Measurements from ENCODE around the gene HECA.

DNA sequence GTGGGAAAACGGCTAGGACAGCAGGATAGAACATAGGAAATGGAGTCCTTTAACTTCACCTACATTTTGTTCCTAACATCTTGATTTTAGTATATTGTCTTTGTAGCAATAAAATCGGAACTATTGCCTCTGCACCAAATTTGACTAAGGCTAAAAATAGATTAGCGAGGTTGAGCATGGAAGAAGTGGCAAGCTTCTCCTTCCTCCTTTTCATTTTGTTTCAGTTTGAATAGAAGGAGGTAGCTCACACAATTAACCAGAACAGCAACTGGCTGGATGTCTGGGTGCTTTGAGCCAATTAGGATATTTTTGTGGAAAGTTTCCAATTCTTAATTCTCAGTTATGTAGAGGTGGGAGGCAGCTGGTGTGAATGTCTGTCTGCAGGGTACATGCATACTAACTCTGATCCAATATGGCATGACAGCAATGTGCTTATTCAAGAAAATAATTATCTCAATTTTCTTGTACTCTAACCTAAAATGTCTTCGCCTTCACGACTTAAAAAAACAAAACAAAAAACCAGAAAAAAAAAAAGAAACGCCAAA lies 3.1 kb upstream of the HECA start:
- TF ChIP-seq EZH2phosphoT487 (IDR thresholded peaks at IDR 0.05; ENCODE audit: unreplicated experiment) (no peak), POLR2AphosphoS5 (IDR thresholded peaks at IDR 0.05; ENCODE audit: low read depth) (no peak), EZH2 (IDR thresholded peaks at IDR 0.05; ENCODE audit: low read depth, unreplicated experiment) (no peak), ZNF114 (CRISPR knock-in tag; IDR thresholded peaks at IDR 0.05) (no peak), JUNB (IDR thresholded peaks at IDR 0.05; ENCODE audit: unreplicated experiment) (no peak), ZNF331 (CRISPR knock-in tag; IDR thresholded peaks at IDR 0.05; ENCODE audit: low read depth) (no peak), STAT1 (IDR thresholded peaks at IDR 0.05; ENCODE audit: unreplicated experiment) (no peak), CREB1 (CRISPR knock-in tag; IDR thresholded peaks at IDR 0.05; ENCODE audit: low read depth) (no peak)
- TF ChIP-seq, protein P1, sequence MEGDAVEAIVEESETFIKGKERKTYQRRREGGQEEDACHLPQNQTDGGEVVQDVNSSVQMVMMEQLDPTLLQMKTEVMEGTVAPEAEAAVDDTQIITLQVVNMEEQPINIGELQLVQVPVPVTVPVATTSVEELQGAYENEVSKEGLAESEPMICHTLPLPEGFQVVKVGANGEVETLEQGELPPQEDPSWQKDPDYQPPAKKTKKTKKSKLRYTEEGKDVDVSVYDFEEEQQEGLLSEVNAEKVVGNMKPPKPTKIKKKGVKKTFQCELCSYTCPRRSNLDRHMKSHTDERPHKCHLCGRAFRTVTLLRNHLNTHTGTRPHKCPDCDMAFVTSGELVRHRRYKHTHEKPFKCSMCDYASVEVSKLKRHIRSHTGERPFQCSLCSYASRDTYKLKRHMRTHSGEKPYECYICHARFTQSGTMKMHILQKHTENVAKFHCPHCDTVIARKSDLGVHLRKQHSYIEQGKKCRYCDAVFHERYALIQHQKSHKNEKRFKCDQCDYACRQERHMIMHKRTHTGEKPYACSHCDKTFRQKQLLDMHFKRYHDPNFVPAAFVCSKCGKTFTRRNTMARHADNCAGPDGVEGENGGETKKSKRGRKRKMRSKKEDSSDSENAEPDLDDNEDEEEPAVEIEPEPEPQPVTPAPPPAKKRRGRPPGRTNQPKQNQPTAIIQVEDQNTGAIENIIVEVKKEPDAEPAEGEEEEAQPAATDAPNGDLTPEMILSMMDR (conservative IDR thresholded peaks at IDR 0.05; ENCODE audit: low read depth in 2 of 2): no peak
- TF ChIP-seq, protein P2, sequence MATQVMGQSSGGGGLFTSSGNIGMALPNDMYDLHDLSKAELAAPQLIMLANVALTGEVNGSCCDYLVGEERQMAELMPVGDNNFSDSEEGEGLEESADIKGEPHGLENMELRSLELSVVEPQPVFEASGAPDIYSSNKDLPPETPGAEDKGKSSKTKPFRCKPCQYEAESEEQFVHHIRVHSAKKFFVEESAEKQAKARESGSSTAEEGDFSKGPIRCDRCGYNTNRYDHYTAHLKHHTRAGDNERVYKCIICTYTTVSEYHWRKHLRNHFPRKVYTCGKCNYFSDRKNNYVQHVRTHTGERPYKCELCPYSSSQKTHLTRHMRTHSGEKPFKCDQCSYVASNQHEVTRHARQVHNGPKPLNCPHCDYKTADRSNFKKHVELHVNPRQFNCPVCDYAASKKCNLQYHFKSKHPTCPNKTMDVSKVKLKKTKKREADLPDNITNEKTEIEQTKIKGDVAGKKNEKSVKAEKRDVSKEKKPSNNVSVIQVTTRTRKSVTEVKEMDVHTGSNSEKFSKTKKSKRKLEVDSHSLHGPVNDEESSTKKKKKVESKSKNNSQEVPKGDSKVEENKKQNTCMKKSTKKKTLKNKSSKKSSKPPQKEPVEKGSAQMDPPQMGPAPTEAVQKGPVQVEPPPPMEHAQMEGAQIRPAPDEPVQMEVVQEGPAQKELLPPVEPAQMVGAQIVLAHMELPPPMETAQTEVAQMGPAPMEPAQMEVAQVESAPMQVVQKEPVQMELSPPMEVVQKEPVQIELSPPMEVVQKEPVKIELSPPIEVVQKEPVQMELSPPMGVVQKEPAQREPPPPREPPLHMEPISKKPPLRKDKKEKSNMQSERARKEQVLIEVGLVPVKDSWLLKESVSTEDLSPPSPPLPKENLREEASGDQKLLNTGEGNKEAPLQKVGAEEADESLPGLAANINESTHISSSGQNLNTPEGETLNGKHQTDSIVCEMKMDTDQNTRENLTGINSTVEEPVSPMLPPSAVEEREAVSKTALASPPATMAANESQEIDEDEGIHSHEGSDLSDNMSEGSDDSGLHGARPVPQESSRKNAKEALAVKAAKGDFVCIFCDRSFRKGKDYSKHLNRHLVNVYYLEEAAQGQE (IDR thresholded peaks at IDR 0.05; ENCODE audit: unreplicated experiment): no peak
- TF ChIP-seq, protein P3, sequence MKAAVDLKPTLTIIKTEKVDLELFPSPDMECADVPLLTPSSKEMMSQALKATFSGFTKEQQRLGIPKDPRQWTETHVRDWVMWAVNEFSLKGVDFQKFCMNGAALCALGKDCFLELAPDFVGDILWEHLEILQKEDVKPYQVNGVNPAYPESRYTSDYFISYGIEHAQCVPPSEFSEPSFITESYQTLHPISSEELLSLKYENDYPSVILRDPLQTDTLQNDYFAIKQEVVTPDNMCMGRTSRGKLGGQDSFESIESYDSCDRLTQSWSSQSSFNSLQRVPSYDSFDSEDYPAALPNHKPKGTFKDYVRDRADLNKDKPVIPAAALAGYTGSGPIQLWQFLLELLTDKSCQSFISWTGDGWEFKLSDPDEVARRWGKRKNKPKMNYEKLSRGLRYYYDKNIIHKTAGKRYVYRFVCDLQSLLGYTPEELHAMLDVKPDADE (IDR thresholded peaks at IDR 0.05): no peak

Measured in GM23338 (cell line).